Stimulated activated CD4-positive, alpha-beta T cell treated with anti-CD3 and anti-CD28 coated beads, Interleukin-4, amount 100 ng/mL, for 1 hour (primary cell): Measurements from ENCODE around the gene RECQL5.

Experiments
- DNase-seq: peaks from one replicate; pipeline ENCODE4 v3.0.0-alpha.2; 2020

Gene RECQL5

DNA sequence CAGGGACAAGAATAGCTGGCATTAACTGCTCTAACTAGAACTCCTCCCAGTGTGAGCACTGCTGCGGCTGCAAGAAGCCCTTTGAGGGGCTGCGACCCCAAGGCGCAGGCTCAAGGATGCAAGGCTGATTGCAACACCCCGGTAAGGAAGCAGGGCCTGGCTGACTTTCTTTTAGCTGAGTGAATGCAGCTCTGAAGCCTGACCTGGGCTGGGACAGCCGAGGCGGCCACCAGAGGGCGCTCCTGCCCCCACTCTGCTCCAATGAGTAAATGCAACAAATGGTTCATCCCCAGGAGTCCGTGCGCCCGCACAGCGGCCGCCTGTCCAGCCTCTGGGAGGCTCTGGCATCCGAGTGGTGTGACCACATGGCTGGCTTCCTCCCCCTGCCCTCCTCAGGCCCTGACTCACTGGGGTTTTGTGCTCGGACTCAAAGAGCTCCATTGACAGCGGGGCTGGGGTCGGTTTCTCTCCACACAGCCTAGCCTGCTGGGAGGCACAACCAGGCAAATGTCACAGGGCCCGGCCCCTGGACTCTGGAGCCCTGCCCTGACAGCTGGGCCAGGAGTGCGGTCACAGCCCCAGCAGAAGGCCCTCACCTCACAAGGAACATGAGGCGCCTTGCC, 34.0 kb downstream of the RECQL5 start, which contains the start of gene SMIM5:
Gene SMIM5, plus strand, starts transcription at position 572 of the 623 bp plus-strand sequence. CDS start 6,768 bp downstream, outside the sequence.
- peak; percentile 88 for DNase-seq

DNA sequence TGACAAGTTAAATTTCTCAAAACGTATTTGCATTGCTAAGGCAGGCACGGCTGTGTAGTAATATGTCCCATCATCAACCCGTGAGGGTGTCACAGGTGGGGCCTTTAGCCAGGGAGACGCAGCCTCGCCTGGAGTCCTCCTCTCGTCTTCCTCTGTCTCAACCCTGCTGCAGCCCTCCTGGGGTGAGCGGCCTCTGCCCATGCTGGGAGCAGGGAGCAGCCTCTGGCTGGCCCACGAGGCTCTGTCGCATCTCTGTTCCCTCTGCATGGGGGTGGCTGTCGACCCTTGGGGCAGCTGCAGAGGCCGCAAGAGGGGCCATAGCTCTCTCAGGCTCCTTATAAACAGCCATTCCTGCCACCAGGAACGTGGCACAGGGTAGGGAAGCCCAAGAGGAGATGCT, 34.5 kb downstream of the RECQL5 start:
- DNase-seq = no peak

DNA sequence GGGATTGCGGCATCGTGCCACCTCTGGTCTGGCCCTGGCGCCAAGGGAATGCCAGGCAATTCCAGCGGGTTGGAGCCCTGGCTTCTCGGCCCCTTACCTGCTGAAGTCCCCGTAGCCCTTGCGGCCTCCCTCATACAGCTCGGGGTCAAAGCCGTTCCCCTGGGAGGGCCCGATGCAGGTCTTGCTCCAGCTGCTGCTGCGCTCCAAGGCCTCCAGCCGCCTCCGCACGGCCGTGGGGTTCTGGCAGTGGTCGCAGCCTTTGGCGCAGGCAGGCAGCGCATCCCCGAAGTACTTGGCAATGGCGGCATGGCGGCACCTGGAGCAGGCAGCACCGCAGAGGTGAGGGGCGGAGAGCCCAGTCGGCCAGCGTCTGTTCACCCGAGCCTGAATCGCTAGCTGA, 35.6 kb downstream of the RECQL5 start:
- no peak for DNase-seq

DNA sequence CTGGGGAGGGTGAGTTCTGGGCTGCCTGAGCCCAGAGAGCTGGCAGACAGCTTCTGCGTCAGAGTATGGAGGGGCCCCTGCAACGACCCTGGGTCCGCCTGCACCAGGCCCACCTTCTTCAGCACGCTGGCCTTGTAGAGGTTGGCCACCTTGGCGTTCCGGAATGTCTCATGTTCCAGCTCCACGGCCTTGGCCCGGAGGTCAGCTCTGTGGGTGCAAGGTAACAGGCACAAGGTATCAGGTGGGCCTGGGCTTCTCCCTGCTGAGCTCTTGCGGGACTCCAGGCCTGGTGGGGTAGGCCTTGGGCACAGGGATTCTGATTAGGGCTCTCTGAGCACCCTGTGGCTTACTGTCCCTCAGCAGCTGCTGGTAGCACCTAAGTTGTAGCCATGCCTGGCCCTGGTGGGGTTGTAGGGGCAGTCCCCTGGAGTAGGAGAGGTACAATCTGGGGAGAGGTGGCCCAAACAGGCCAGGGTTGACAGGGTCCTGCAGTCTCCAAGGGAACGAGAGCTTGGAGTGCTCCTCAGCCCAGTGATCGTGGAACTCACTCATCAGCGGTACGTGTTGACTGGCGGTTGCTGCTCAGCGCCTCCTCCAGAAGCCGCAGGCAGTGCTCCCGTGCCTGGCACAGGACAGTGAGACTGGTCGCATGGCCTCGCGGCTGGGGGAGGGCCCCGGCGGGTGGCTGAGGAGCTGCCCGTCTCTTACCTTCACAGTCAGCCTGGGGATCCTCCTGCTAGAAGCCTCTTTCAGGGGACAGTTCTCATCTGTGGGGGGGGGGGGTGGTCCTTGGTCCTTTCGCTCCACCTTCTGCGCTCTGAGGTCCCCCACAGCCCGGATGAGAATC, 36.7 kb downstream of the RECQL5 start:
- DNase-seq = no peak

DNA sequence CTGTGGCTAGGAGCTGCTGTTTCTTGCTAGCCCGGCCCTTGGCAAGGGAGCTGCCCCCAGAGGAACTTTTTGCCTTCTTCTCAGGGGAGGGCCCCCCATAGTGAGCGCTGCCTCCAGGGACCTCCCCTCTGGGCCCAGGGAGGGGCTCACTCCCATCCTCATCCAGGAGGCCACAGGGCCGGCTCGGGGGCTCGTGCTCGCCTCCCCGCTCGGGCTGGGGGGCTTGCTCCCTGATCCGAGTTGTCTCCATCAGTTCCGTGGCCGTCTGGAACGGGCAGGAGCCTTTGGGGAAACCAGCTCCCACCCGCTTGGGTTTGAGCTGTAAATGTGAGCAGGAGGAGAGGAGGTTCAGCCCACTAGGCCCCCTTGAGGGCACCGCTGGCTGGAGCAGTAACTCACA, 37.8 kb downstream of the RECQL5 start:
- no peak for DNase-seq

DNA sequence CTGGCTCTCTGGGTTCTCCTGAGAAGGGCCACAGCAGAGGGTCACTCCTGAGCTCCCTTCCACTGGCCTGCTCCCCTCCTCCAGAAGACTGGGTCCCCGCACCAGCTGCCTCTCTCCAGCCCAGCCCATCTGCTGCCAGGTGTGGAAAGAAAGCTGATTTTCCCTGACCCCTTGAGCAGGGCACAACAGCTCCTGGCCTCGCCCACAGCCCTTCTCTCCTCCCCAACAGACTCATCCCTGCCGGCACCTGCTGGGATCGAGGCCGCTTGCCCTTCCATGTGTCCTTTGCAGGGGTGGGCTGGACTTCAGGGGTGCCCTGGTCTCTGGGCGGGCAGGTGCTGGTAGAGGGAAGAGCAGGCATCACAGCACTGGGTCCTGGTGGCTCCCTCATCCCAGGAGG, 38.5 kb downstream of the RECQL5 start:
- DNase-seq = no peak

DNA sequence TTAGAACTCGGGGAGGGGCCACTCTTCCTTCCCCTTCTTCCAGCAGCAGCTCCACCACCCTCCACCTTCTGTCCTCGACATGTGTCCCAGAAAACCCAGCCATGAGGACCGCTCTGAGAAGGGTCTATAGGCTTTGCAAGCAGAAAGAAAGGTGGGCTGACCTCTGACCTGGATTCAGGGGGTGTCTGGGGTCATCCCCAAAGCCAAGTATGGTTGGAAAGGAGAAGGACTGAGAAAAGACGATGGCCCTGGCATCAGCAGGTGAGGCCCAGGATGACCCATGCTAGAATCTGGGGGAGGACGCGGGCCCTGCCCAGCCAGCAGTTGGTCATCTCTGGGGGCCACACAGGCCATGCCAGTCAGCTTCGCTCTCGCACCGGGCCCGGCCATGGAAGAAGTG, 39.9 kb downstream of the RECQL5 start:
- DNase-seq = no peak

DNA sequence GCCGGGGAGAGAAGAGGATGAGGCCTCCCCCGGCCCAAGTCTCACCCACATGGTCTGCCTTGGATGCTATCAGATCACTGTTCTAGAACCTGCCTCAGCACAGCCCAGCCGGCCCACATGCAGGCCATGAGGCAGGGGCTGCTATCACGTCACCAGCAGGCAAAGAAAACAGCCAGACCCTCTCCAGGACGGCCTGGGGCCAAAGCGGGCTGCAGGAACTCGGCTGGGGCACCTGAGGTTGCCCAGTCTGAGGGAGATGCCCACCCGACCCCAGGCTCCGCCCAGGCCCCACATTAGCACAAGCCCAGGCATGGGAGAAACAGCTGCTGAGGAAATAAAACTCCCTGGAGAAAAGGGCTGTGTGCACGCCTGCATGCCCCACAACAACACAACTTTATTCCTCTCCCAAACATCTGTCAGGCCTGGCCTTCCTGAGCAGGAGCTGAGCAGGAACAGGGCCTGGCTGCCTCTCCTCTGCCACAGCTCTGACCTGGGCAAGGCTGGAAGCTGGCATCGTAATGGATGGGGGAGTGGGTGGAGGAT, 40.4 kb downstream of the RECQL5 start:
- DNase-seq = no peak

DNA sequence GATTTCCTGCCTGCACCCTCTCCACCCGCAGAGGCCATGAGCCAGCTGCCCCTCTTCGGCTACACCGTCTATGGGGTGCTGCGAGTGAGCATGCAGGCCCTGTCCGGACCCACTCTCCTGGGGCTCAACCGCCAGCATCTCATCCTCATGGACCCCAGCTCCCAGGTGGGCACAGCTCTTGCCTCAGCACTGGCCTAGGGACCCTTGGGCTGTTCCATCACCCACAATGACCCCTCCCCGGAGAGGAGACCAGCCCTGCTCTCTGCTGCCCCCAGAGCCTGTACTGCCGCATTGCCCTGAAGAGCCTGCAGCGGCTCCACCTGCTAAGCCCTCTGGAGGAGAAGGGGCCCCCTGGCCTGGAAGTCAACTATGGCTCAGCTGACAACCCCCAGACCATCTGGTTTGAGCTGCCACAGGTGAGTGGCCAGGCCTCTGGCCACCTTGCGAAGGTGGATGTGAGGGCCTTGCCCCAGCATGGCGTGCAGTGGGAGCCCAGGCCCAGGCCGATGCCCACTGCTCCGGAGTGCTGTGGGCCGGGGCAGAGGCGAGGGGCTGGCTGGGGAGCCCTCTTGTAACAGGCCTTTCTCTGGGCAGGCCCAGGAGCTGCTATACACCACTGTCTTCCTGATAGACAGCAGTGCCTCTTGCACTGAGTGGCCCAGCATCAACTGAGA, 41.0 kb downstream of the RECQL5 start:
- DNase-seq = peak; percentile 16

DNA sequence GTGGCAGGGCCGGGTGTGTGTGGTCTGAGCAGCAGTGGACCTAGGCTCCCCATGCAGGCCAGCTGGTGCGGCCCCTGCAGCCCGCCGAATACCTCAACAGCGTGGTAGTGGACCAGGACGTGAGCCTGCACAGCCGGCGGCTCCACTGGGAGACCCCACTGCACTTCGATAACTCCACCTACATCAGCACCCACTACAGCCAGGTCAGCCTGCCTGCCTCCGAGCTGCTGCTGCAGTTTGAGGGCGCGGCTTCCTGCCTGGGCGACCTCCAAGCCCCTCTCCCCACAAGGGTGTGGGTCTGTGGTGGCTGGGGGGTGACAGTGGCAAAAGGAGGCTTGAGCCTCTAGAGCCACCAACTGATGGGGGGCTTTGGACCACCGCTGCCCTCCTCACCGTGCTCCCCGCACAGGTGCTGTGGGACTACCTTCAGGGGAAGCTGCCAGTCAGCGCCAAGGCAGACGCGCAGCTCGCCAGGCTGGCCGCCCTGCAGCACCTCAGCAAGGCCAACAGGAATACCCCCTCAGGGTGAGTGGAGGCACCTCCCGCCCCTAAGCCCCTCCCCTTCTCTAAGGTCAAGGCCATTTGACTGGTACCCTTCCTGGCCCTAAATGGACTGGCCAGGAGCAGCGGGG, 42.1 kb downstream of the RECQL5 start:
- DNase-seq = no peak

DNA sequence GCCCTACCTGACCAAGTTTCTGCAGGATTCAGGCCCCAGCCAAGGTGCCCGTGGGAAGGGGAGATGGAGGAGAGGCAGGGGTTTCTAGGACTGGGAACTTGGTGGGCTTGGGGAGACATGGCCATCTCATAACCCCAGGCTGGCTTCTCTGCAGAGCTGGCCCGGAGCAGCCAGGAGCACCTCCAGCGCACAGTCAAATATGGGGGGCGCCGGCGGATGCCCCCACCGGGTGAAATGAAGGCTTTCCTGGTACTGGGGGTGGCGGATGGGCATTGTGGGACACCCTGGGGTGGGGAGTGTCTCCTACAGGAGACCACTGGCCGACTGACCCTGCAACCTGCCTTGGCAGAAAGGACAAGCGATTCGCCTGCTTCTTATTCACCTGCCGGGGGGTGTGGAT, 42.9 kb downstream of the RECQL5 start:
- DNase-seq = no peak

DNA sequence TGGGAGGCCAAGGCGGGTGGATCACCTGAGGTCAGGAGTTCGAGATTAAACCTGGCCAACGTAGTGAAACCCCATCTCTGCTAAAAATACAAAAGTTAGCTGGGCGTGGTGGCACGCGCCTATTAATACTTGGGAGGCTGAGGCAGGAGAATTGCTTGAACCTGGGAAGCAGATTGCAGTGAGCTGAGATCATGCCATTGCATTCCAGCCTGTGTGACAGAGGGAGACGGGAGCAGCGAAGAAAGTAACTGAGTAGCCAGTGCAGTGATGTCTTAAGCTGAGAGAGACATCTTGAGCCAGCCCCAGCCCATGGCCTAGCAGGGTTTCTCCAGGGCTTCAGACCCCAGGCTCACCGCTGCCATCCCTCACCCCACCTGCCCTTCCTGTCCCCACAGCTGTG, 43.6 kb downstream of the RECQL5 start:
- no peak for DNase-seq

DNA sequence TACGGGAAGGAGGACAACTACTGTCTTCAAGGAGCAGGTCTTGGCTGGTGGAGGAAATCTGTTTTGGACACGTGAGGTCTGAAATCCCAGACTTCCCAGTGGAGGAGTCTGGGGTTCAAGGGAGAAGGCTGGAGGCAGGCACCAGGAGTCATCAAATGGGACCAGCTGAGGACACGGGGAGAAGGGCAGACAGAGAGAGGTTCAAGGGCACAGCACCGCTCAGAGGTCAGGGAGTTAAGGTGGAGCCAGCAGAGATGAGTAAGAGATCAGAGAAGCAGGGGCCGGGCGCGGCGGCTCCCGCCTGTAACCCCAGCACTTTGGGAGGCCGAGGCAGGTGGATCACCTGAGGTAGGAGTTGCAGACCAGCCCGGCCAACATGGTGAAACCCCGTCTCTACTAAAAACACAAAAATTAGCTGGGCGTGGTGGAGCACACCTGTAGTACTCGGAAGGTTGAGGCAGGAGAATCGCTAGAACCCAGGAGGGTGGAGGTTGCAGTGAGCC, 44.1 kb downstream of the RECQL5 start:
- DNase-seq = no peak

DNA sequence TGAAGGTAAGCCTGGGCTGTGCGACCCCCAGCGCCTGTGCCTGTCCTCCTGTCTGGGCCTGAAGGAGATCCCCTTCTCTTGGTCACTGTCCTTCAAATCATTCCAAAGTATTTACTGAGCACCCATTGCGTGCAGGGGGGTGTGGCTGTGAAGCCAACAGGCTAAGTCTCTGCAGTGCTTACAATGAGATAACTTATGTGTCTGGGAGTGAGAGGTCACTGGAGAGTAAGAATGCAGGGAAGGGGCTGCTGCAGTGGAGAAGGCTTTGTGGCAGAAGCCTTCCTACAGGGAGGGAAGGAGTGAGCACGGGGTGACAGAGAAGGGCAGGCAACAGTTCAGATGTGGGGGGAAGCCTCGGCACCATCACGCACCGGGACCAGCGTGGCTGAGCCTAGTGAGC, 44.9 kb downstream of the RECQL5 start:
- DNase-seq = no peak

DNA sequence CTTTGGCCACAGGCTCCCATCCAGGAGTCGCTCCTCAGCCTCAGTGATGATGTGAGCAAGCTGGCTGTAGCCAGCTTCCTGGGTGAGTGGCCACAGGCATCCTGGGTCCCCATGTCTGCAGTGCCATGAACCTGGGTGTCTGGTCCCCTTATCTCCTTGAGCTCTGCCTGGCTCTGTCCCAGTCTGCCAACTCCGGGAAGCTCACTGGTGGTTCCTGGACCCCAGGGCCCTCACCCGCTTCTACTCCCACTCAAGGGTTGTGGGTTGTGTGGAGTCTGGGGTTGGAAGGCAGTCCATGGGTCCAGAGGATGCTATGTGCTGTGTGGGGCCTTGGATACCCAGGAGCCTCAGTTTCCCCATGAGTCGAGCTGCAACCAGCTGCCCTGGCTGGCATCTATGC, 45.5 kb downstream of the RECQL5 start:
- no peak for DNase-seq

DNA sequence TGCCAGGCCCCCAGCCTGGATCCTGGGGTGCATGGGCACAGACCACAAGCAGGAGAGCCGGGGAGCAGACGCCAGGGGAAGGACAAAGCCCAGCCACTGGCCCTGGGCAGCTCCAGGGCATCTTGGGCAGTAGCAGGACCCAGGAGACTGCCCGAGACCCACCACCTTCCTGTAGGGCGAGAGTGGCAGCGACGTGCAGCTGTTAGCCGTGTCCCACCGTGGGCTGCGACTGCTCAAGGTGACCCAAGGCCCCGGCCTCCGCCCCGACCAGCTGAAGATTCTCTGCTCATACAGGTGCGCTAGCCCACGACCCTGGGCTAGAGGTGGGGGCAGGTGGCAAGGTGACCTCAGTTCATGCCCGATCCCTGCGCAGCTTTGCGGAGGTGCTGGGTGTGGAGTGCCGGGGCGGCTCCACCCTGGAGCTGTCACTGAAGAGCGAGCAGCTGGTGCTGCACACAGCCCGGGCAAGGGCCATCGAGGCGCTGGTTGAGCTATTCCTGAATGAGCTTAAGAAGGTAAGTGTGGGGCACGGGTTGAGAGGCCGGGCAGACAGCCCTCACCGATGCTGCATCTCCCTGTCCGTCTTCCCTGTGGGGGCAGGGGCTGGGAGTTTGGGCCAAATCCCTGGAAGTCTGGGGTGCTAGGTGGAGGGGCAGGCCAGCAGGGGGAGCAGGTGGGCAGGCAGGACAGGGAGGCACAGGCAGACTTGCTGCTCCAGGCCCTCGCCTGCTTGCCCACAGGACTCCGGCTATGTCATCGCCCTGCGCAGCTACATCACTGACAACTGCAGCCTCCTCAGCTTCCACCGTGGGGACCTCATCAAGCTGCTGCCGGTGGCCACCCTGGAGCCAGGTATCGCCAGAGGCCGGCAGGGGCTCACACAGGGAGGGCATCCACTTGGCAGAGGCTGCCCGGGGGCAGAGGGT, 47.2 kb downstream of the RECQL5 start:
- peak; percentile 24 for DNase-seq

DNA sequence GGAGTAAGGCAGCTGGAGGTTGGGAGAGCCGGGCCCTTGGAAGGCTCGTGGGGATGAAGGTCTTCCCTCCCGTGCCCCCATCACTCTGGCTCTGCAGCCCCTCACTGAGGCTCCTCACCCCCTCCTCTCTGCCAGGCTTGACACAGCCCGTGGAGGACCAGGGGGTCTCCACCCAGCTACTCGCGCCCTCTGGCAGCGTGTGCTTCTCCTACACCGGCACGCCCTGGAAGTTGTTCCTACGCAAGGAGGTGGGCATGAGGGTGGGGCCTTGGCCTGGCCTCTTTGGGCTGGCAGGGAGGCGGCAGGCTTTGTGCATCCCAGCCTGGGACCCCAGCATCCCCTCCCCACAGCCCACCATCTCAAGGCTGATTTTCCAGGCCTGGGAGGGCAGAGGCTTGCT, 49.3 kb downstream of the RECQL5 start:
- no peak for DNase-seq

DNA sequence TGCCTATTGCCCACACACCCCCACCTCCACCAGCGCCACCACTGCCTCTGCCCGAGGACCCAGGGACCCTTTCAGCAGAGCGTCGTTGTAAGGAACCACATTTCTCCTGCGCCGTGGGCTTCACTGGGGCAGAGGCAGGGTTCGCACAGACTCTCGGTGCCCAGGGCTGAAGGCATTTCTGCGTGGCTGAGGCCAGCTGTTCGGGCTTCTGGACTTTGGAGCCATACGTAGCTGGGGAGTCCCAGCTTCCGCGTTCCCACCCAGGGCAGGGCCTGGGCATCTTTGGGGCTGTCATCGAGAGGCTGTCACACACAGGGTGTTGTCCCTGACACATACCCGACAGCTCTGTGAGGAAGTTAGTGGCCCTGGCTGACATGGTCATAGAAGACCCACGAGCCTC, 49.7 kb downstream of the RECQL5 start:
- DNase-seq = no peak

DNA sequence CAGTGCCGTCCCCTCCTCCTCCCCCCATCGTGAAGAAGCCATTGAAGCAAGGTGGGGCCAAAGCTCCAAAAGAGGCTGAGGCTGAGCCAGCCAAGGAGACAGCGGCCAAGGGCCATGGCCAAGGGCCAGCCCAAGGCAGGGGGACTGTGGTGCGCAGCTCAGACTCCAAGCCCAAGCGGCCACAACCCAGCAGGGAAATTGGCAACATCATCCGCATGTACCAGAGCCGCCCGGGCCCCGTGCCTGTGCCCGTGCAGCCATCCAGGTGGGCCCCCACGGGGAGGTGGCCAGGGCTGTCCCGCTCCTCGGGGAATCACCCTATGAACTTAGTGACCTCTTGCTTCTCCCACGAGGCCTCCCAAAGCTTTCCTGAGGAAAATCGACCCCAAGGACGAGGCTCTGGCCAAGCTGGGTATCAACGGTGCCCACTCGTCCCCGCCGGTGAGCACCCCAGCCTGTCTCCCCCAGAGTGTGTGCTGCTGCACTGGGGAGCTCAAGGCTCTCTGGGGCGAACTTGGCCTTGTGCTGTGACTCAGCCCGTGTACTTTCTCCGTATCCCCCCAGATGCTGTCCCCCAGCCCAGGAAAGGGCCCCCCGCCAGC, 50.3 kb downstream of the RECQL5 start:
- DNase-seq = no peak

DNA sequence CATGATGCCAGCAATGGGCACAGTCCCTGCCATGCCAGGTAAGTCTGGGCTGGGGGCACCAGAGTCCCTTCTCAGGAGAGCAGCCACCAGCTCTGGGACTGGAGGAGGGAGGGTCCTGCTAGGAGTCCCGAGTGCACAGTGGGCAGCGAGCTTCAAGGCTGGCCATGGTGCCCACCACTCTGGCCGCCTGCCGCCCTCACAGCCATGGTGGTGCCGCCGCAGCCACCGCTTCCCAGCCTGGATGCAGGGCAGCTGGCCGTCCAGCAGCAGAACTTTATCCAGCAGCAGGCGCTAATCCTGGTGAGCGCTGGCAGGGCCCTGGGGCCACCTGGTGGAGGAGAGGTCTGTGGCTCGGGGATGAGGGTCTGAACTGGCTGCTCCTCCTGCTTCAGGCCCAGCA, 51.7 kb downstream of the RECQL5 start:
- no peak for DNase-seq

DNA sequence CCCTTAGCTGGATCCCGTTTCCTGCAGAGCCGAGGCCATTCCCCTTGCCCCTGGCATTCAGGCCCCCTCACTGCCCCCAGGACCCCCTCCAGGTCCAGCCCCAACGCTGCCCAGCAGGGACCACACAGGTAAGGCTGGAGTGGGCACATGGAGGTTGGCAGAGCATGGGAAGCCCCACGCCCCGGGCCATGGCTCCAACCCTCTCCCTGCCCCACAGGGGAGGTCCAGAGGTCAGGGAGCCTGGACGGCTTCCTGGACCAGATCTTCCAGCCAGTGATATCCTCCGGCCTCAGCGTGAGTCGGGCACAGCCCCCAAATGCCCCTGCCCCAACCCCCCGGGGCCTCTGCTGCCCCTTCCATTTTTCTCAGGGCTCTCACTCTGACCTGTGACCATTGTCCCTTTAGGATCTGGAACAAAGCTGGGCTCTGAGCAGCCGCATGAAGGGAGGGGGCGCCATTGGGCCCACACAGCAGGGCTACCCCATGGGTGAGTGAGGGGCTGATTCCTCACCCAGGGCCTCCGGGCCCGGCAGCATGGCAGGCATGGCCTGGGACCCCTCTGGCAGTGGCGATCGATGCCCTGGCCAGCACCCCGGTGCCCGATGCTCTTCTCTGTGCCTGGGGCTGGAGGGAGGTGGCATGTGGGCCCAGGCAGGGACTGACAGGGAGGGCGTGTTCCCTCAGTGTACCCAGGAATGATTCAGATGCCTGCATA, 52.2 kb downstream of the RECQL5 start:
- DNase-seq = no peak
